Head of caudate nucleus (tissue), 42 donors: ENCODE data around the gene CA9.

Experiments used
- DNase-seq, 42 donors: peaks; one replicate each; pipeline versions ENCODE4 v3.0.0 to v3.0.0-alpha.2; 2020 to 2021; ENCODE audit warnings: mixed read lengths in 7 of 42
- intact Hi-C: fragments of 100-400 bp; cut with DNase I; formaldehyde crosslinking; loops from one replicate; pipeline ENCODE4 v1.15.0; 2022

The CA9 gene

DNA sequence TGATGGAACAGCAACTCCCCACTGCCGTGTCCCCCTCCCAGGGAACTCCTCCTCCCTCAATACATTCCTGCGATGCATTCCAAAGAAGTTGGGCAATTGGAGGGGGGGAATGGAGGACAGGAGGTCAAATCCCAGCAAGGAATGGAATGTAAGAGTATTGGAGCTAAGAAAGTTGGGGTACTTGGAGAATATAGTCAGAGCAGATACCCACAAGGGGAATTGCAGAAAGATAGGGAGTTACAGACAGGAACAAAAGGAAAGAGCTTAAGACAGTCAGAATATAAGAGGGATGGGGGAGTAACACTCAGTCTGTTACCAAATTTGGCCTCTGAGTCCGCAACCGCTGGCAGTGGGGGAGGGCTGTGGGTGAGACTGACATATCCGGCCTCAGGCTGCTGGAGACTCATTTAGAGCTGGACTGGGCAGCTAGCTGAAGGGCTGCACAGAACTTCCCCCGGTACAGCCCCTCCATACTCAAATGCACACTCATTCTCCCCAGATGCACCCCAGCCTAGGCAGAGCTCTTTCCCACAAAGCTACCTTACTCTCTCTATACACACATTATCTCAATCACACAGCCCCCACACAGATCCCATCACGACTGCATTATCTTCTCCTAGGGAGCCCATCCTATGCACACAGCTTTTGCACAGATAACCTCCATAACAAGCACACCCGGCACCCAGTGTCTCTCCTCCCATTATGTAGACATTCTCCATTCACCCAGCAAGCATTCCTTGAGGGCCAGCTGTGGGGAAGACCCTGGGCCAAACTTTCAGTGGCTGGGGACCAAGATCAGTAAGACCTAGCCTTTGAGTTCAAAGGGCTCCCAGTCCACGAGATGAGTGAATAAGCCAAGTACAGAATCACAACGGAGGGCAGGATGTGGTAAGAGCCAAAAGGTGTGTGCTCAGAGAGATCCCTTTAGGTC, 54.6 kb downstream of the CA9 start:
- intact Hi-C loops: loop anchor here (5.0 kb wide), 1 partner anchor 126 kb away; no protein-coding TSS in a partner anchor
- peak; percentile 27 to 81 (median 56) for DNase-seq

GRCh38 chr9:35729101-35729500, 55.4 kb downstream of the CA9 start:
- intact Hi-C loops: loop anchor here (5.0 kb wide), 1 partner anchor 127 kb away; no protein-coding TSS in a partner anchor
- no peak for DNase-seq

DNA sequence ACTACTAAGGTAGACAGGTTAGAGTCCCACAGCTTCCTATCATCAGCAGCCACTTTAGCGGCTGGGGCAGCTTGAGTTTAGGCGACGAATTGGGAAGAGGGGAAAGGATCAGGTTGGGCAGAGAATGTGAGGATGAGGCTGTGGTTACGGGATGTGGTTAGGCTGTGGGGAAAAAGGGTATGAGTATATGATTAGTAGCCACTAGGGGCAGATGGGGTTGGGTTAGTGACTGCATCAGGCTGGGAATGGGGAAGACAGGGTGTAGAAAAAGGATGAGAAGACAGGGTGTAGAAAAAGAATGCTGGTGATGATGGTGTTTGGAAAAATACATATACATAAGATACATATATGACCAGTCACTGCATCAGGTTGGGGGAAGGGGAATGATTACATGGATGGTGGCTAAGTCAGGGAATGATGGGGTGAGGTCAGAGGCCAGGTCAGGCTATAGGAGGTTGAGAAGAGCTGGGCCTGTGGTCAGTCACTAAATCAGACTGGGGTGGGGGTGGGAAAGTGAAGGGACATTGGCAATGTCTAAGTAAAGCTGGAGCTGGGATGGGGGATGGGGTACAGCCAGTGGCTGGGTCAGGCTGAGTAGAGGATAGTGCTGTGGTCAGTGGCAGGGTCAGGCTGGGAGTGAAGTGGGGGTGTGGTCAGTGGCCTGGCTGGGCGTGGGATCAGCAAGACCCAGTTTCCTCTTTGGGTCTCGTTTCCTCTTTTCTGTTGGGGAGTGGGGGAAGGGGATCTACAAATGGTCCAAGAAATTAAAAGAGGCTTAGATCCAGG, 56.2 kb downstream of the CA9 start:
- intact Hi-C loops: loop anchor here (5.0 kb wide), 1 partner anchor 128 kb away; no protein-coding TSS in a partner anchor
- DNase-seq: peak in 34 of 42 donors; percentile 16 to 68 (median 45)

DNA sequence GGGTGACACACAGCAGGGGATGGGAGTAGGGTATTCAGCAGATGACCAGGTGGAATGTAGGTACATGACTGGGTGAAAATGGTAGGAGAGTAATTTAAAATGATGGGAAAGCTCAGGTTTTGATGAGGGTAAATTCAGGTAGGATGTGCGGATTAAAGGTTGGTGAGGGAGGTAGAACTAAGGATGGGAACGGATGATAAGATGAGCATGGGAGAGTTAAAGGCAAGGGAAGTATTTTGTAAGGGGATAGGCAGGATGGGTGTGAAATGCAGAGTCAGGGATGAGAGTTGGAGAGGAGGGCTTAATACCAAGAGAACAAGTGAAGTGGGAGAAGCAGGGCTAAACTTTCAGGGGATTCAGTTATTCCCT, 56.7 kb downstream of the CA9 start:
- intact Hi-C loops: no loop called here
- no peak for DNase-seq
